ENCODE results near the gene CLIP1.

The CLIP1 gene

DNA sequence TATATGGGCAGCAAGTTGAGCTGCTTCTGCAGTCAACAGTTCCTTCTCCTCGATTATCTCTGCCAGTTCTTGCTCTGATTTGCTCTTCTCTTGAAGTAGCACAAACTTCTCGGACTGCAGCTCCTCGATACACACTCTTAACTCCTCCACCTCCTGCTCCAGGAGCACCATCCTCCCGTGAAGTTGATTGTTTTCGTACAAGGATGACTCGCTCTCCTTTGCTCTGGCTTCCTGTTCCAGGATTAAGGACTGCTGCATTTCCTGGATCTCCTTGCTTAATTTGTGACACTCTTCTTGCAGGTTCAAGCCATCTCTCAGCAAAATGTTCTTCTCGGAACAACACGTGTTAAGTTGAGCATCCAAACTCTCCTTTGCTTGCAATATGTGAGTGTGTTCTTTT lies 100.0 kb downstream of the CLIP1 start:
- H3K4me3 ChIP-seq (ENCODE audit: insufficient read depth, low read length, poor library complexity, severe bottlenecking) = no peak overlapping the region
- no peaks in the 10 kb centered on the region for H3K9me3 ChIP-seq (ENCODE audit: insufficient read depth, low read length)
- TF ChIP-seq EZH2phosphoT487 (conservative IDR thresholded peaks at IDR 0.05; ENCODE audit: low read length) = no peak
- TF ChIP-seq, protein P1, sequence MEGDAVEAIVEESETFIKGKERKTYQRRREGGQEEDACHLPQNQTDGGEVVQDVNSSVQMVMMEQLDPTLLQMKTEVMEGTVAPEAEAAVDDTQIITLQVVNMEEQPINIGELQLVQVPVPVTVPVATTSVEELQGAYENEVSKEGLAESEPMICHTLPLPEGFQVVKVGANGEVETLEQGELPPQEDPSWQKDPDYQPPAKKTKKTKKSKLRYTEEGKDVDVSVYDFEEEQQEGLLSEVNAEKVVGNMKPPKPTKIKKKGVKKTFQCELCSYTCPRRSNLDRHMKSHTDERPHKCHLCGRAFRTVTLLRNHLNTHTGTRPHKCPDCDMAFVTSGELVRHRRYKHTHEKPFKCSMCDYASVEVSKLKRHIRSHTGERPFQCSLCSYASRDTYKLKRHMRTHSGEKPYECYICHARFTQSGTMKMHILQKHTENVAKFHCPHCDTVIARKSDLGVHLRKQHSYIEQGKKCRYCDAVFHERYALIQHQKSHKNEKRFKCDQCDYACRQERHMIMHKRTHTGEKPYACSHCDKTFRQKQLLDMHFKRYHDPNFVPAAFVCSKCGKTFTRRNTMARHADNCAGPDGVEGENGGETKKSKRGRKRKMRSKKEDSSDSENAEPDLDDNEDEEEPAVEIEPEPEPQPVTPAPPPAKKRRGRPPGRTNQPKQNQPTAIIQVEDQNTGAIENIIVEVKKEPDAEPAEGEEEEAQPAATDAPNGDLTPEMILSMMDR (IDR thresholded peaks at IDR 0.05; ENCODE audit: insufficient read depth, low read length, poor library complexity, severe bottlenecking) = no peak
- H3K27me3 ChIP-seq (ENCODE audit: low read length) = no peaks in the 10 kb centered on the region
- H3F3A ChIP-seq (ENCODE audit: insufficient read depth) = no peaks in the 10 kb centered on the region
- H2AFZ ChIP-seq (ENCODE audit: low read depth, low read length, severe bottlenecking) = no peak overlapping the region
- no peaks in the 10 kb centered on the region for H4K20me1 ChIP-seq (ENCODE audit: low read depth, low read length)
- no peaks in the 10 kb centered on the region for H3K36me3 ChIP-seq (ENCODE audit: low read length)
- H3K79me2 ChIP-seq (ENCODE audit: insufficient read depth, low read length) = no peaks in the 10 kb centered on the region
- no peak overlapping the region for H3K4me2 ChIP-seq (ENCODE audit: low read depth, low read length, poor library complexity, severe bottlenecking)
- no peak overlapping the region for H3K27ac ChIP-seq (ENCODE audit: low read depth, low read length)
- H3K9ac ChIP-seq (ENCODE audit: low read length) = no peak overlapping the region
- no peaks in the 10 kb centered on the region for H3K9me2 ChIP-seq (replicated peaks; ENCODE audit: insufficient read depth, low read length)

DNA sequence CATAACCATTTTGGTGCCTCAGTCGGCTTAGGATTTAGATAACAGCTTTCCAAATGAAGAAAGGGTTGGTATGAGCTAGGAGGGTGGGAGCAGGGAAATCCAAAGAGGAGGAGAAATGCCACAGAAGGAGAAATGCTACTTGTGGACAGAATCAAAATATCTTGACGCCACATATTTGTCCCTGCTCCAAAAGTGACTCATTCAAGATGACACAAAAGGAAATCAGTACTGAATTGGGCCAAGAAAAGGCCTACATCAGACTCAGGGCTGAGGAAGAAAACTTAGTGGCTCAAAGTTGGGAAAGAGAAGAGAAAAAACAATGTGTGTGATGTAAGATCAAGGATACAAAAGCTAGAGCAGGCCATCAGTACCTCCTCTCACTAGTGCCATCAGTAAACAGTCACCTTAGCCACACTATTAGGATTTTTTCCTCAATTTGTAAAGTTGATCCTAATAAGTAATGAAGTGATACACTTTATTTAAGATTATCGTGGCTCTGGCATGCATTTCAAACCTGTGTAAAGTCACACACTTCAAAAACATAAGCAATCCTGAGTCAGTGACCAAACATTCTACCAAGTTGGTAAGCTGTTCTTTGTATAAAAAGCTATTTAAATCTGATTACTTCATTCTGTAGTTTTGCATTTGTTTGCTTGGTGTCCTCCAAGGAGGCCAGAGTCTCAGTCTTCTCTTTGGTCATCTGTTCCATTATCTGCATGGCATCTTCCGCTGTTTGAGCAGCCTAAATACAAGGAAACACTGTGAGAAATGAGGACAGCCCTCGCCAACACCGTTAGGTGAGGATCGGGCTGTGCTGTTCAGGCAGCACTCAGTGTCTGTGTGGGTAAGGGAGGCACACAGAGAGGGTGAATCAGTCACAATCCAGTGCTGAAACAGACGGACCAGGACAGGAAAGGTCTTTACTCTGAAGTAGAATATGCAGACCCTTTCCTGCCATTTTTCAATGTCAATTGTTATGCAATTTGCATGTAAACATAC lies 103.6 kb downstream of the CLIP1 start:
- no peak for TF ChIP-seq EZH2phosphoT487 (conservative IDR thresholded peaks at IDR 0.05; ENCODE audit: low read length)
- TF ChIP-seq, protein P1 (IDR thresholded peaks at IDR 0.05; ENCODE audit: insufficient read depth, low read length, poor library complexity, severe bottlenecking) = no peak
- no peaks in the 10 kb centered on the region for H3K9me3 ChIP-seq (ENCODE audit: insufficient read depth, low read length)
- H3K27ac ChIP-seq (ENCODE audit: low read depth, low read length) = no peak overlapping the region
- no peak overlapping the region for H3K4me2 ChIP-seq (ENCODE audit: low read depth, low read length, poor library complexity, severe bottlenecking)
- H3K4me3 ChIP-seq (ENCODE audit: insufficient read depth, low read length, poor library complexity, severe bottlenecking) = no peak overlapping the region
- no peak overlapping the region for H3K9ac ChIP-seq (ENCODE audit: low read length)
- no peaks in the 10 kb centered on the region for H3K9me2 ChIP-seq (replicated peaks; ENCODE audit: insufficient read depth, low read length)
- H3K27me3 ChIP-seq (ENCODE audit: low read length) = no peaks in the 10 kb centered on the region
- no peaks in the 10 kb centered on the region for H3K36me3 ChIP-seq (ENCODE audit: low read length)
- H3K79me2 ChIP-seq (ENCODE audit: insufficient read depth, low read length) = no peaks in the 10 kb centered on the region
- H4K20me1 ChIP-seq (ENCODE audit: low read depth, low read length) = no peaks in the 10 kb centered on the region
- H2AFZ ChIP-seq (ENCODE audit: low read depth, low read length, severe bottlenecking) = no peak overlapping the region
- H3F3A ChIP-seq (ENCODE audit: insufficient read depth) = no peaks in the 10 kb centered on the region

- TF ChIP-seq EZH2phosphoT487 (conservative IDR thresholded peaks at IDR 0.05; ENCODE audit: low read length) = no peak
- TF ChIP-seq, protein P1 (IDR thresholded peaks at IDR 0.05; ENCODE audit: insufficient read depth, low read length, poor library complexity, severe bottlenecking) = no peak
- Histone ChIP-seq H3K9me2 (replicated peaks; ENCODE audit: insufficient read depth, low read length) (no peaks in the 10 kb centered on the region), H3K36me3 (ENCODE audit: low read length) (no peaks in the 10 kb centered on the region), H3K27ac (ENCODE audit: low read depth, low read length) (no peak overlapping the region), H3F3A (ENCODE audit: insufficient read depth) (no peaks in the 10 kb centered on the region), H3K4me2 (ENCODE audit: low read depth, low read length, poor library complexity, severe bottlenecking) (no peak overlapping the region), H4K20me1 (ENCODE audit: low read depth, low read length) (no peaks in the 10 kb centered on the region), H3K79me2 (ENCODE audit: insufficient read depth, low read length) (no peaks in the 10 kb centered on the region), H2AFZ (ENCODE audit: low read depth, low read length, severe bottlenecking) (no peak overlapping the region), H3K4me3 (ENCODE audit: insufficient read depth, low read length, poor library complexity, severe bottlenecking) (no peak overlapping the region), H3K9ac (ENCODE audit: low read length) (no peak overlapping the region), H3K27me3 (ENCODE audit: low read length) (no peaks in the 10 kb centered on the region), H3K9me3 (ENCODE audit: insufficient read depth, low read length) (no peaks in the 10 kb centered on the region)
Observed at GRCh38 chr12:122312926-122313325, 109.5 kb downstream of the CLIP1 start.
